Upper lobe of left lung (tissue), 6 donors: ENCODE data around the gene ZFHX3. TPM values are rescaled to one million over a fixed set of nuclear protein-coding genes. Genes with fewer than 3 reads are reported as not detected.

ENCODE experiments used
- ATAC-seq, 2 donors: fragments of 200-7000 bp; cut with Tn5 transposase; one replicate each; pipeline ENCODE4 v1.9.1; 2022; ENCODE audit warnings: mild to moderate bottlenecking in 2 of 2, moderate library complexity in 2 of 2; ENCODE audit not compliant: low FRiP score in 2 of 2
- DNase-seq, 2 donors: peaks; one replicate each; pipeline ENCODE4 v3.0.0-alpha.2; 2019 to 2020
- H3K27ac ChIP-seq, 4 donors: fragments of 200-600 bp; sonication (generic); one replicate each; pipeline ENCODE4 v1.5.1; 2016 to 2019
- H3K27me3 ChIP-seq, 4 donors: fragments of 200-600 bp; sonication (generic); one replicate each; pipeline ENCODE4 v1.5.1; 2017 to 2019
- H3K36me3 ChIP-seq, 4 donors: fragments of 200-600 bp; sonication (generic); one replicate each; pipeline ENCODE4 v1.5.1; 2016 to 2019
- H3K4me1 ChIP-seq, 4 donors: fragments of 200-600 bp; sonication (generic); one replicate each; pipeline ENCODE4 v1.5.1; 2018 to 2019
- H3K4me3 ChIP-seq, 4 donors: fragments of 200-600 bp; sonication (generic); one replicate each; pipeline ENCODE4 v1.5.1; 2017 to 2019; ENCODE audit warnings: mild to moderate bottlenecking in 2 of 4, moderate library complexity in 1 of 4
- H3K9me3 ChIP-seq, 4 donors: fragments of 200-600 bp; sonication (generic); one replicate each; pipeline ENCODE4 v1.5.1; 2018 to 2019
- CTCF ChIP-seq, 6 experiments: fragments of 450-650 bp in 4 of 6; fragments of 200-600 bp in 2 of 6; sonication (generic) in 2 of 6; IDR thresholded peaks; one replicate each; pipeline ENCODE4 v1.5.1; 2016 to 2019; ENCODE audit warnings: antibody characterized with exemption in 6 of 6
- EP300 ChIP-seq, 4 donors: sonication (generic); formaldehyde crosslinking; IDR thresholded peaks; one replicate each; pipeline ENCODE4 v1.5.1; 2017; ENCODE audit warnings: antibody characterized with exemption in 4 of 4, control low read depth in 2 of 4
- POLR2A ChIP-seq, 4 donors: fragments of 450-650 bp; IDR thresholded peaks; one replicate each; pipeline ENCODE4 v1.5.1; 2016 to 2017; ENCODE audit warnings: antibody characterized with exemption in 4 of 4, mild to moderate bottlenecking in 2 of 4
- POLR2AphosphoS5 ChIP-seq, 2 donors: sonication (generic); formaldehyde crosslinking; IDR thresholded peaks; one replicate each; pipeline ENCODE4 v1.5.1; 2017; ENCODE audit warnings: antibody characterized with exemption in 2 of 2
- WGBS, 2 donors: methylation state at CpG; one replicate each; pipeline ENCODE4 v1.1.5; 2017 to 2018; 5-methylcytosine and 5-hydroxymethylcytosine counted together
- total RNA-seq, 6 donors: library from RNA; depleted of rRNA in 4 of 6; stranded (reverse); fragments of >200 nt in 4 of 6; gene quantifications; one replicate each; pipeline versions ENCODE4 v1.1.0 to v1.2.1, GENCODE V29; 2016 to 2021
- donor health status: DM: no; HTN: no; CAD: no; lungs with moderate emphysema.
- donor health status: DM: no; HTN: yes; CAD: no; lungs with severe emphysema.

ZFHX3 gene
- total RNA-seq, 6 donors from 2014 or later, result 22.4 to 40.3 (median 27.0) TPM

DNA sequence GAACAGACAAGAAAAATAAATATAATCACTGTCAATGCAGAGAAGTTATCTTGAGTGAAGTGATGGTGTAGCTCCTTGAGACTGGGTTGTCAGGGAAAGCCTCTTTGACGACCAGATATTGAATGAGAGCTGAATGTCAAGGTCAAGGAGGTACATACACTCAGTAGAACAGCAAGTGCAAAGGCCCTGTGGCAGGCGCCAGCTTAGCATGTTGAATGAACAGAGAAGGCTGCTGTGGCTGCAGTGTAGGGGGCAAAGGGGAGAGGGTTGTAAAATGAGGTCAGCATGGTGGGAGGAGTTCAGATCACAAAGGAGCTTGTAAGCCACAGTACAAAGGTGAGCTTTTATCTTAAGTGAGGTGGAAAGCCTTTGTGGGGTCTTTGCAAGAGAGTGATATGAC lies 111.5 kb downstream of the ZFHX3 start:
- no peak overlapping the region for H3K4me3 ChIP-seq
- peaks cover 23 to 35% (median 32%) of the 10 kb centered on the region in 4 donors for H3K4me1 ChIP-seq
- H3K27ac ChIP-seq, result no peak overlapping the region
- no peaks in the 10 kb centered on the region for H3K9me3 ChIP-seq
- no peak for DNase-seq
- H3K36me3 ChIP-seq, result no peaks in the 10 kb centered on the region
- WGBS, 2 donors, result 73 to 75% methylated on average over 2 of the region's 2 CpGs
- no peak for TF ChIP-seq POLR2AphosphoS5 (IDR thresholded peaks at IDR 0.05)
- no peak for TF ChIP-seq CTCF (IDR thresholded peaks at IDR 0.05)
- no peak for TF ChIP-seq POLR2A (IDR thresholded peaks at IDR 0.05)
- no peaks in the 10 kb centered on the region for H3K27me3 ChIP-seq
- ATAC-seq, result no peak

GRCh38 chr16:72935896-72936295 lies 112.0 kb downstream of the ZFHX3 start:
- no peak for TF ChIP-seq CTCF (IDR thresholded peaks at IDR 0.05)
- TF ChIP-seq POLR2A (IDR thresholded peaks at IDR 0.05), result no peak
- no peak for TF ChIP-seq POLR2AphosphoS5 (IDR thresholded peaks at IDR 0.05)
- TF ChIP-seq EP300 (IDR thresholded peaks at IDR 0.05), result no peak
- Histone ChIP-seq H3K4me1 (peaks cover 24 to 37% (median 33%) of the 10 kb centered on the region in 4 donors), H3K27ac (no peak overlapping the region), H3K9me3 (no peaks in the 10 kb centered on the region), H3K4me3 (no peak overlapping the region), H3K36me3 (no peaks in the 10 kb centered on the region), H3K27me3 (no peaks in the 10 kb centered on the region)
- WGBS, 2 donors, result 71 to 81% methylated on average over 6 of the region's 6 CpGs
- no peak for DNase-seq
- ATAC-seq, result no peak

- ATAC-seq (peak in 1 of 2 donors; percentile 51), DNase-seq (no peak)
- no peaks in the 10 kb centered on the region for H3K9me3 ChIP-seq
- H3K27me3 ChIP-seq, result no peaks in the 10 kb centered on the region
- TF ChIP-seq POLR2AphosphoS5 (IDR thresholded peaks at IDR 0.05) (peak in 1 of 2 donors; percentile 43), EP300 (IDR thresholded peaks at IDR 0.05) (no peak)
- no peaks in the 10 kb centered on the region for H3K36me3 ChIP-seq
- no peak overlapping the region for H3K4me3 ChIP-seq
- 71 to 79% methylated on average over 17 of the region's 17 CpGs for WGBS, 2 donors
- peak overlapping the region in 1 of 4 donors; percentile 10 for H3K27ac ChIP-seq
- peaks cover 28 to 47% (median 36%) of the 10 kb centered on the region in 4 donors for H3K4me1 ChIP-seq
Measured at GRCh38 chr16:72934636-72935403, 113.1 kb downstream of the ZFHX3 start.

DNA sequence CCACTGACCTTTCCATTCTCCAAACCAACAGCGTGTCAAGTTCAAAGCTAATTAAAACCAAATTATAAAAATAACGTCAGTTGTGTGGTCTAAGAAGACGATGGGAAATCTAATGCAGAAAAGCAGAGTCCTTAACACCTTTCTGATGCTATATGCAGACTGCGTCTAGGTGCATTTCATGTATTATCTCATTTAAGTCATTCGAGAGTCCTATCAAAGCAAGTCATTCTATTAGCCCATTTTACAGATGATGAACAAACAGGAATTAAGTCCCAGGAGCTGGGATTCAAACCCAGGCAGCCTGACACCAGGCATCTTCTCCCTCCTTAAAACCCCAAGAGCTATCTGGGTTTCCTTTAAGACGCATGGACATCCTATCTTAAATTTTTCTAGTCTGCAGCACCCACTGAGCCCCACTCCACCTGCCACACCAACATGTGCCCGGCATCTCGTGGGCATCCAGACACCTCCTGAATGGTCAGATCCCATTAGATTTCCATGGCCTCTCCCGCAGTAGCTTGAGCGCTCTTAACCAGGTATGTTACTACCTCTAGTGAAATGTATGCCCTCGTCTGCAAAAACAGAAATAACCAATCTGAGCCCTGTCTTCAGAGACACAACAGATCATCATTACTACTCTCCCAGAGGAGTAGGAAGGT lies 115.1 kb downstream of the ZFHX3 start:
- DNase-seq (no peak), ATAC-seq (no peak)
- Histone ChIP-seq H3K9me3 (no peaks in the 10 kb centered on the region), H3K4me1 (peaks cover 23 to 42% (median 38%) of the 10 kb centered on the region in 4 donors), H3K36me3 (no peaks in the 10 kb centered on the region), H3K4me3 (no peak overlapping the region), H3K27me3 (no peaks in the 10 kb centered on the region), H3K27ac (peak overlapping the region in 2 of 4 donors; percentile 69 to 71)
- no peak for TF ChIP-seq CTCF (IDR thresholded peaks at IDR 0.05)
- WGBS, 2 donors, result 92 to 94% methylated on average over 11 of the region's 11 CpGs

GRCh38 chr16:72932050-72932449 lies 115.9 kb downstream of the ZFHX3 start:
- DNase-seq, result no peak
- H3K27ac ChIP-seq, result peak overlapping the region in 3 of 4 donors; percentile 30 to 71 (median 69)
- H3K9me3 ChIP-seq, result no peaks in the 10 kb centered on the region
- H3K4me3 ChIP-seq, result no peak overlapping the region
- peak in 1 of 2 donors; percentile 18 for ATAC-seq
- H3K36me3 ChIP-seq, result no peaks in the 10 kb centered on the region
- no peak for TF ChIP-seq EP300 (IDR thresholded peaks at IDR 0.05)
- no peak for TF ChIP-seq POLR2AphosphoS5 (IDR thresholded peaks at IDR 0.05)
- TF ChIP-seq POLR2A (IDR thresholded peaks at IDR 0.05), result no peak
- no peak for TF ChIP-seq CTCF (IDR thresholded peaks at IDR 0.05)
- WGBS, 2 donors, result 18 to 21% methylated on average over 2 of the region's 2 CpGs
- H3K27me3 ChIP-seq, result no peaks in the 10 kb centered on the region
- H3K4me1 ChIP-seq, result peaks cover 29 to 45% (median 39%) of the 10 kb centered on the region in 4 donors
